ENCODE measurements around the gene ATP6V1B1. TPM values are rescaled to one million over a fixed set of nuclear protein-coding genes. Genes with fewer than 3 reads are reported as not detected.

ATP6V1B1 gene
- polyA plus RNA-seq, 3 donors = not detected

DNA sequence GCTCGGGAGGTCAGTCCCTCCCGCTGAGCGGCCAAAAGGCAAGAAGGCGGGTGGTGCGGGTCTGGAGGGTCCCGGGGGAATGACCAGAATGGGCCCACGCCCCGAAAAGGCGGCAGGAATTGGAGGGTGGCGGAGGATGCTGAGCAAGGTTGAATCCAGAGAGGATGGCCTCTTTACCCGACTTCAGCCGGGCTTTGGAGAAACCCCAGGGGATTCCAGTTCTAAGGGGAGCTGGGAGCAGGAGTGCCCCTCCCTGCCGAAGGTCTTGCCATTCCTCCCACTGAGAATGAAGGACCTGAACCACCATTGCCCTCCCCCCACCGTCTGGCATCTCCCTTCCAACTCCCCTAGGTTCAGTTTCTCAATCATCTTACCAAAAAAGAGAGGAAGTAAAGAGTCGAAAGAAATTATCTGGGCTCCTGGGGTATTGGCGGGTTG is 38.9 kb upstream of the ATP6V1B1 start:
- Histone ChIP-seq H3K36me3 (replicated peaks in 1 of 2; ENCODE audit: control insufficient read depth in 1 of 2, insufficient read depth in 2 of 2, low read length in 2 of 2) (no peaks in the 10 kb centered on the region), H3K27ac (ENCODE audit: low read depth in 1 of 2, low read length in 2 of 2) (no peak overlapping the region), H3K4me3 (replicated peaks in 1 of 3; ENCODE audit: low read depth in 2 of 3, low read length in 3 of 3) (no peak overlapping the region), H4K20me1 (ENCODE audit: insufficient read depth, low read length) (no peaks in the 10 kb centered on the region), H3K9ac (ENCODE audit: insufficient read depth, low read length, poor library complexity, severe bottlenecking) (no peak overlapping the region), H3K27me3 (ENCODE audit: control insufficient read depth in 2 of 2, insufficient read depth in 2 of 2, low read length in 2 of 2) (peaks cover 78 to 99% of the 10 kb centered on the region in 2 donors), H3K4me2 (replicated peaks; ENCODE audit: extremely low read depth, low read length, poor library complexity, severe bottlenecking) (no peak overlapping the region), H3K79me2 (ENCODE audit: insufficient read depth, low read length) (no peaks in the 10 kb centered on the region), H3K4me1 (ENCODE audit: control insufficient read depth in 1 of 2, insufficient read depth in 2 of 2, low read length in 2 of 2) (peaks cover 15 to 17% of the 10 kb centered on the region in 2 donors), H3K9me3 (replicated peaks in 1 of 2; ENCODE audit: control insufficient read depth in 1 of 2, insufficient read depth in 1 of 2, low read length in 2 of 2) (peaks cover 0 to 52% of the 10 kb centered on the region in 2 donors), H2AFZ (ENCODE audit: insufficient read depth, low read depth, low read length, poor library complexity, severe bottlenecking) (no peak overlapping the region)
- intact Hi-C loops (cut with micrococcal nuclease) = no loop called here
- DNase-seq = no peak
- WGBS (ENCODE audit: insufficient coverage) = 7% methylated on average over 11 of the region's 16 CpGs
- H3K27ac Mint-ChIP-seq = no peak overlapping the region
- peaks cover 14% of the 10 kb centered on the region for H3K4me1 Mint-ChIP-seq
- peak overlapping the region in 1 of 2 donors; percentile 82 for H3K4me3 Mint-ChIP-seq
- peaks cover 96 to 99% (median 96%) of the 10 kb centered on the region in 3 donors for H3K27me3 Mint-ChIP-seq (ENCODE audit: low read depth in 3 of 3)
- no peak for TF ChIP-seq CTCF (IDR thresholded peaks at IDR 0.05)
- H3K9me3 Mint-ChIP-seq = peaks cover 0 to 30% (median 15%) of the 10 kb centered on the region in 7 donors
- peaks cover 0 to 2% of the 10 kb centered on the region in 2 donors for H3K36me3 Mint-ChIP-seq

- no peak overlapping the region for H3K27ac ChIP-seq (ENCODE audit: low read depth in 1 of 2, low read length in 2 of 2)
- intact Hi-C loops (cut with micrococcal nuclease) = no loop called here
- peaks cover 18% of the 10 kb centered on the region for H3K4me1 Mint-ChIP-seq
- H3K9ac ChIP-seq (ENCODE audit: insufficient read depth, low read length, poor library complexity, severe bottlenecking) = no peak overlapping the region
- H3K4me2 ChIP-seq (replicated peaks; ENCODE audit: extremely low read depth, low read length, poor library complexity, severe bottlenecking) = no peak overlapping the region
- H3K4me1 ChIP-seq (ENCODE audit: control insufficient read depth in 1 of 2, insufficient read depth in 2 of 2, low read length in 2 of 2) = peaks cover 16 to 20% of the 10 kb centered on the region in 2 donors
- H3K4me3 Mint-ChIP-seq = peak overlapping the region in 1 of 2 donors; percentile 82
- peaks cover 0 to 55% of the 10 kb centered on the region in 2 donors for H3K9me3 ChIP-seq (replicated peaks in 1 of 2; ENCODE audit: control insufficient read depth in 1 of 2, insufficient read depth in 1 of 2, low read length in 2 of 2)
- no peak overlapping the region for H2AFZ ChIP-seq (ENCODE audit: insufficient read depth, low read depth, low read length, poor library complexity, severe bottlenecking)
- H3K4me3 ChIP-seq (replicated peaks in 1 of 3; ENCODE audit: low read depth in 2 of 3, low read length in 3 of 3) = no peak overlapping the region
- peaks cover 97 to 99% (median 98%) of the 10 kb centered on the region in 3 donors for H3K27me3 Mint-ChIP-seq (ENCODE audit: low read depth in 3 of 3)
- H3K27me3 ChIP-seq (ENCODE audit: control insufficient read depth in 2 of 2, insufficient read depth in 2 of 2, low read length in 2 of 2) = peaks cover 78 to 99% of the 10 kb centered on the region in 2 donors
- H3K36me3 ChIP-seq (replicated peaks in 1 of 2; ENCODE audit: control insufficient read depth in 1 of 2, insufficient read depth in 2 of 2, low read length in 2 of 2) = no peaks in the 10 kb centered on the region
- no peak for TF ChIP-seq CTCF (IDR thresholded peaks at IDR 0.05)
- H3K27ac Mint-ChIP-seq = no peak overlapping the region
- WGBS (ENCODE audit: insufficient coverage) = 9% methylated on average over 23 of the region's 35 CpGs
- no peaks in the 10 kb centered on the region for H4K20me1 ChIP-seq (ENCODE audit: insufficient read depth, low read length)
- H3K79me2 ChIP-seq (ENCODE audit: insufficient read depth, low read length) = no peaks in the 10 kb centered on the region
- no peak for DNase-seq
- peaks cover 0 to 4% of the 10 kb centered on the region in 2 donors for H3K36me3 Mint-ChIP-seq
- H3K9me3 Mint-ChIP-seq = peaks cover 0 to 32% (median 15%) of the 10 kb centered on the region in 7 donors
Observed at GRCh38 chr2:70897203-70897976, 38.3 kb upstream of the ATP6V1B1 start.
